ENCODE results near the gene LRP1.

- TF ChIP-seq CTCF (IDR thresholded peaks at IDR 0.05) (no peak), POLR2AphosphoS5 (IDR thresholded peaks at IDR 0.05) (peak; percentile 20), POLR2A (IDR thresholded peaks at IDR 0.05) (no peak)
These were observed 33.8 kb upstream of the LRP1 start for GRCh38 chr12:57094208-57095160.

All from prostate gland (tissue), 2 donors.